HG03457 (cell line): Measurements from ENCODE around the gene ZNF597.
A peak's percentile ranks its signal among the peaks of the same experiment; 100 is the strongest.
"Not testable (repeated sequence)": the region's sequence is repeated elsewhere in the genome, so short reads cannot be mapped to it uniquely, and the experiment has no call there.

Experiments used
- ATAC-seq: cut with Tn5 transposase; IDR thresholded peaks from one replicate; pipeline ENCODE4 v1.9.1; 2021; ENCODE audit warnings: moderate number of reproducible peaks; ENCODE audit not compliant: unreplicated experiment

ZNF597 gene

GRCh38 chr16:3476409-3476808, 33.1 kb upstream of the ZNF597 start:
- ATAC-seq = no peak

- ATAC-seq = no peak
These were observed 32.5 kb upstream of the ZNF597 start for GRCh38 chr16:3475604-3476375.

- not testable (repeated sequence) for ATAC-seq
These were observed 31.6 kb upstream of the ZNF597 start for GRCh38 chr16:3474870-3475269.

- ATAC-seq = no peak
These were observed 31.0 kb upstream of the ZNF597 start for GRCh38 chr16:3474136-3474779.

GRCh38 chr16:3473596-3473943, 30.3 kb upstream of the ZNF597 start:
- ATAC-seq = not testable (repeated sequence)

GRCh38 chr16:3472878-3473595, 29.7 kb upstream of the ZNF597 start:
- no peak for ATAC-seq

GRCh38 chr16:3471518-3472176, 28.3 kb upstream of the ZNF597 start:
- ATAC-seq = no peak

GRCh38 chr16:3470723-3471122, 27.4 kb upstream of the ZNF597 start:
- ATAC-seq = no peak

- no peak for ATAC-seq
These were observed 26.4 kb upstream of the ZNF597 start for GRCh38 chr16:3469736-3470135.

- no peak for ATAC-seq
These were observed 25.2 kb upstream of the ZNF597 start for GRCh38 chr16:3468501-3468900.

- no peak for ATAC-seq
These were observed 24.6 kb upstream of the ZNF597 start for GRCh38 chr16:3467921-3468320.

- ATAC-seq = no peak
These were observed 23.9 kb upstream of the ZNF597 start for GRCh38 chr16:3467182-3467581.

GRCh38 chr16:3465911-3466584, 22.7 kb upstream of the ZNF597 start:
- ATAC-seq = no peak

GRCh38 chr16:3465301-3465700, 22.0 kb upstream of the ZNF597 start:
- no peak for ATAC-seq

GRCh38 chr16:3461151-3461550, 17.8 kb upstream of the ZNF597 start:
- ATAC-seq = no peak

GRCh38 chr16:3460585-3460984, 17.3 kb upstream of the ZNF597 start:
- ATAC-seq = no peak

GRCh38 chr16:3460121-3460520, 16.8 kb upstream of the ZNF597 start:
- no peak for ATAC-seq

- ATAC-seq = no peak
These were observed 16.2 kb upstream of the ZNF597 start for GRCh38 chr16:3459401-3460090.

- peak; percentile 38 for ATAC-seq
These were observed 15.6 kb upstream of the ZNF597 start for GRCh38 chr16:3458852-3459361.

GRCh38 chr16:3458278-3458851, 15.1 kb upstream of the ZNF597 start:
- no peak for ATAC-seq
